Stomach (tissue), 9 donors: ENCODE data around the gene TACSTD2. TPM values are rescaled to one million over a fixed set of nuclear protein-coding genes. Genes with fewer than 3 reads are reported as not detected.

Source experiments
- DNase-seq, 2 donors: peaks; one replicate each; pipeline versions ENCODE4 v3.0.0 to v3.0.0-alpha.2; 2013 to 2019
- H3K27ac ChIP-seq, 5 donors: fragments of 200-600 bp in 4 of 5; sonication (generic) in 4 of 5; one replicate each; pipeline ENCODE4 v1.5.1; 2013 to 2019; ENCODE audit warnings: mild to moderate bottlenecking in 1 of 5, moderate library complexity in 1 of 5
- H3K27me3 ChIP-seq, 3 donors: fragments of 200-600 bp; sonication (generic); one replicate each; pipeline ENCODE4 v1.5.1; 2017 to 2019; ENCODE audit warnings: mixed run types in 1 of 3
- H3K36me3 ChIP-seq, 4 donors: fragments of 200-600 bp; sonication (generic); 1 replicate in 3 of 4; 2 replicates in 1 of 4; pipeline ENCODE4 v1.5.1; 2016 to 2019
- H3K4me1 ChIP-seq, 4 donors: fragments of 200-600 bp; sonication (generic); one replicate each; pipeline ENCODE4 v1.5.1; 2016 to 2019
- H3K4me3 ChIP-seq, 4 donors: fragments of 200-600 bp; sonication (generic) in 3 of 4; one replicate each; pipeline ENCODE4 v1.5.1; 2016 to 2019; ENCODE audit warnings: mild to moderate bottlenecking in 1 of 4
- H3K9me3 ChIP-seq, 4 donors: fragments of 200-600 bp; sonication (generic); one replicate each; pipeline ENCODE4 v1.5.1; 2016 to 2019
- EP300 ChIP-seq: sonication (generic); formaldehyde crosslinking; IDR thresholded peaks from one replicate; pipeline ENCODE4 v1.6.1; 2017; ENCODE audit warnings: antibody characterized with exemption
- POLR2A ChIP-seq, 4 donors: fragments of 450-650 bp; IDR thresholded peaks; one replicate each; pipeline ENCODE4 v1.6.1; 2016; ENCODE audit warnings: antibody characterized with exemption in 4 of 4, control low read depth in 2 of 4, mild to moderate bottlenecking in 1 of 4, moderate library complexity in 1 of 4
- POLR2AphosphoS5 ChIP-seq, 3 donors: sonication (generic); formaldehyde crosslinking; IDR thresholded peaks; one replicate each; pipeline ENCODE4 v1.6.1; 2016; ENCODE audit warnings: antibody characterized with exemption in 3 of 3
- WGBS, 5 donors: extraction: QIAGEN DNeasy Blood & Tissue Kit in 3 of 5; methylation state at CpG; one replicate each; pipeline versions ENCODE4 v1.1.5 to v1.1.7; 2013 to 2018; 5-methylcytosine and 5-hydroxymethylcytosine counted together
- intact Hi-C: fragments of 100-400 bp; cut with DNase I; formaldehyde crosslinking; loops from one replicate; pipeline ENCODE4 v1.15.1; 2023; ENCODE audit warnings: low total_unique reads
- polyA plus RNA-seq, 3 donors: library from polyadenylated mRNA; stranded (reverse); fragments of 200-250 nt; gene quantifications; one replicate each; pipeline ENCODE4 v1.2.3, GENCODE V29; 2013
- total RNA-seq, 5 donors: library from RNA; depleted of rRNA; stranded (reverse); fragments of >200 nt; gene quantifications; one replicate each; pipeline versions ENCODE4 v1.1.0 to v1.2.3, GENCODE V29; 2014 to 2016
- TF ChIP-seq, protein P1 (sequence below), 7 experiments: fragments of 450-650 bp in 4 of 7; fragments of 200-600 bp in 3 of 7; sonication (generic) in 3 of 7; IDR thresholded peaks; one replicate each; pipeline ENCODE4 v1.5.1; 2016 to 2019; ENCODE audit warnings: antibody characterized with exemption in 7 of 7, control low read depth in 2 of 7, mild to moderate bottlenecking in 1 of 7
- donor health status: healthy with polysubstance abuse.
- donor health status: Bipolar disorder and iron deficiency.
- donor health status: healthy.

TACSTD2 gene
- total and polyA plus RNA-seq, 8 donors: 5.2 to 369 (median 35.1) TPM; not detected in 2

DNA sequence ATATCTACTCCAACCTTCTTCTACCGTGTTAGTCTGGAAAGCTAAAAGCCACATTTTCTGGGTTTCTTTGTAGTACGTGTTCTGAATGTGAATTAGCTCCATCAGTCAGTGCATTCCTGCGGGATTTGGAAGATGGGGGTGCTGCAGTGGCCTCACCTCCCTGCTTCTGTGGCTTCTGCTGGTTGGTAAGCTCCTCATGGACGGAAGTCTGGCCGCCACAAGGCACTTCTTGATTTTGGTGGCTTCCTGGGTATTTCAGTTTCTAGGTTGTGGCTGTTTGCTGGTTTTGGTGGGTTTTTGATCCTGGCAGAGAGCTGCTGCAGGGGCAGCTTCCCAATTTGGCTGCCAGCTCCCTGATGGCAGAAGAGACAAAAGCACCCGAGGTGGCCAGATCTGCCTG, 20.9 kb upstream of the TACSTD2 start:
- H3K4me1 ChIP-seq: peaks cover 0 to 7% (median under 1%) of the 10 kb centered on the region in 4 donors
- WGBS, 5 donors: 72 to 85% (median 82%) methylated on average over 6 of the region's 6 CpGs
- TF ChIP-seq, protein P1, sequence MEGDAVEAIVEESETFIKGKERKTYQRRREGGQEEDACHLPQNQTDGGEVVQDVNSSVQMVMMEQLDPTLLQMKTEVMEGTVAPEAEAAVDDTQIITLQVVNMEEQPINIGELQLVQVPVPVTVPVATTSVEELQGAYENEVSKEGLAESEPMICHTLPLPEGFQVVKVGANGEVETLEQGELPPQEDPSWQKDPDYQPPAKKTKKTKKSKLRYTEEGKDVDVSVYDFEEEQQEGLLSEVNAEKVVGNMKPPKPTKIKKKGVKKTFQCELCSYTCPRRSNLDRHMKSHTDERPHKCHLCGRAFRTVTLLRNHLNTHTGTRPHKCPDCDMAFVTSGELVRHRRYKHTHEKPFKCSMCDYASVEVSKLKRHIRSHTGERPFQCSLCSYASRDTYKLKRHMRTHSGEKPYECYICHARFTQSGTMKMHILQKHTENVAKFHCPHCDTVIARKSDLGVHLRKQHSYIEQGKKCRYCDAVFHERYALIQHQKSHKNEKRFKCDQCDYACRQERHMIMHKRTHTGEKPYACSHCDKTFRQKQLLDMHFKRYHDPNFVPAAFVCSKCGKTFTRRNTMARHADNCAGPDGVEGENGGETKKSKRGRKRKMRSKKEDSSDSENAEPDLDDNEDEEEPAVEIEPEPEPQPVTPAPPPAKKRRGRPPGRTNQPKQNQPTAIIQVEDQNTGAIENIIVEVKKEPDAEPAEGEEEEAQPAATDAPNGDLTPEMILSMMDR (IDR thresholded peaks at IDR 0.05): no peak
- no peak for TF ChIP-seq EP300
- TF ChIP-seq POLR2A (IDR thresholded peaks at IDR 0.05): no peak
- TF ChIP-seq POLR2AphosphoS5 (IDR thresholded peaks at IDR 0.05): no peak

DNA sequence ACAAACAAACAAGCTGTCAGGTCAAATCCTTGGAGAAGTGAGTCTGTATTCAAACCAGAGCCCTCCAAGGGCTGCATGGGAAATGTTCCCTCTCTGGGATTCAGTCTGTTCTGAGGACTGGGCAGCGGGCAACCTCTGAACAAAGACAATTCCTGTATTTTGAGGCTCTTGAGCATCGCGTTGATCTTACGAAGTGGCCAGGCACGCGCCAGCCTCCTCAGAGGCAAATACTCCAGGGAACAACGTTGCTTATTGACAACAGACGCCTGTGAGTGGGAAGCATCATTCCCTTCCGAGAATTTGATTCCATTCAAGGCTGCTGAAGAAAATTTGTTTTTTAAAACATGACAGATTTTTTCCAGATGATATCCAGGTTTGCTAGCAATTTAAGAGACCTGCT, 20.0 kb upstream of the TACSTD2 start:
- Histone ChIP-seq H3K27me3 (no peaks in the 10 kb centered on the region), H3K4me1 (peaks cover 5 to 16% (median 9%) of the 10 kb centered on the region in 4 donors), H3K4me3 (no peak overlapping the region), H3K27ac (no peak overlapping the region), H3K36me3 (no peaks in the 10 kb centered on the region), H3K9me3 (no peaks in the 10 kb centered on the region)
- 59 to 81% (median 75%) methylated on average over 5 to 9 of the region's 9 CpGs for WGBS, 5 donors
- no peak for DNase-seq
- intact Hi-C loops: no loop called here
- TF ChIP-seq EP300: no peak
- TF ChIP-seq, protein P1 (IDR thresholded peaks at IDR 0.05): no peak

More for the DNA sequence above, 20.9 kb upstream of the TACSTD2 start:
- H3K27ac ChIP-seq: no peak overlapping the region
- H3K36me3 ChIP-seq: no peaks in the 10 kb centered on the region
- H3K4me3 ChIP-seq: no peak overlapping the region
- no peak for DNase-seq
- intact Hi-C loops: no loop called here
- H3K27me3 ChIP-seq: no peaks in the 10 kb centered on the region
- H3K9me3 ChIP-seq: no peaks in the 10 kb centered on the region

DNA sequence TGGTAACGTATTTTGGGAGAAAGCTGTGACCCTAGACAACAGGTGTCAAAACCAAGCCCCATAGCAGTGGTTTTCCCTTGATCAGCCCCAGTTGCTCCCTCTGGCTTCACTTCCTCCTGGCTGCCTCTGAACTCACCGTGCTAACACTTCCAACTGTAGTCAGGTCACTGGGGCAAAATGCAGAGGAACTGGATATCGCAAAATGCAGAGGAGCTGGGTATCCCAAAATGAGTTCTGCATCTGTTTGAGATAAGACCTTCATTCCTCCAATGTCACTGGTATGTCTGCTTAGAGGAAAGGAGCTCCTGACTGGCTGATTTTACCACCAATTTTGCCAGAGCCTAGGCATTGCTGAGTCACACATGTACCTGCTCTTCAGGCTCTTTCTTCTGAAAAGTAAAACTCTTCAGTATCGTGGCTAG, 19.6 kb upstream of the TACSTD2 start:
- no peak for TF ChIP-seq POLR2AphosphoS5 (IDR thresholded peaks at IDR 0.05)
- TF ChIP-seq, protein P1 (IDR thresholded peaks at IDR 0.05): no peak
- no peak for TF ChIP-seq POLR2A (IDR thresholded peaks at IDR 0.05)
- Histone ChIP-seq H3K36me3 (no peaks in the 10 kb centered on the region), H3K9me3 (no peaks in the 10 kb centered on the region), H3K27ac (no peak overlapping the region), H3K4me3 (no peak overlapping the region), H3K4me1 (peaks cover 5 to 18% (median 13%) of the 10 kb centered on the region in 4 donors), H3K27me3 (no peaks in the 10 kb centered on the region)
- WGBS, 5 donors: 21 to 38% (median 34%) methylated on average over 4 of the region's 4 CpGs
- no peak for DNase-seq
- intact Hi-C loops: no loop called here

DNA sequence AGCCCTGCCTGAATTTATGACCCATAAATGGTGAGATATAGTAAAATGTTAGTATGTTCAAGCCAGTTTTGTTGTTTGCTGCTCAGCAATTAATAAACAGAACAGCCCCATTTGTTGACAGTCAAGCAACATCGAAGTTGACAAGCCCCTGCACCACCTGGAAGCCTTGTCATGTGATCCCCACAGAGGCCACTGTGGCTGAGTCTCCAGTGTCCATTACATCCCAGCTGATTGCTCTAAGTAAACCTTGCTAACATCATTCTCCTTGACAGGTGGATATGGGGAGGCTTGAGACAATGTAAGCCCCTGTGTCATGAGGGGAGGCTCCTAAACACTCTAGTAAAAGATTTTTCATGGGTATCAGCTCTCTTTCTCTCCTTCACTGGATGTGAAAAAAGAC, 17.5 kb upstream of the TACSTD2 start:
- TF ChIP-seq, protein P1 (IDR thresholded peaks at IDR 0.05): no peak
- no peak for TF ChIP-seq POLR2A (IDR thresholded peaks at IDR 0.05)
- no peak for TF ChIP-seq EP300
- TF ChIP-seq POLR2AphosphoS5 (IDR thresholded peaks at IDR 0.05): no peak
- WGBS, 5 donors: 59 to 80% (median 67%) methylated on average over 1 of the region's 1 CpG
- Histone ChIP-seq H3K27me3 (no peaks in the 10 kb centered on the region), H3K36me3 (no peaks in the 10 kb centered on the region), H3K27ac (no peak overlapping the region), H3K4me3 (no peak overlapping the region), H3K9me3 (no peaks in the 10 kb centered on the region), H3K4me1 (peaks cover 5 to 18% (median 14%) of the 10 kb centered on the region in 4 donors)
- no peak for DNase-seq
- intact Hi-C loops: no loop called here
